ENCODE data around the gene ENO1.

The ENO1 gene

DNA sequence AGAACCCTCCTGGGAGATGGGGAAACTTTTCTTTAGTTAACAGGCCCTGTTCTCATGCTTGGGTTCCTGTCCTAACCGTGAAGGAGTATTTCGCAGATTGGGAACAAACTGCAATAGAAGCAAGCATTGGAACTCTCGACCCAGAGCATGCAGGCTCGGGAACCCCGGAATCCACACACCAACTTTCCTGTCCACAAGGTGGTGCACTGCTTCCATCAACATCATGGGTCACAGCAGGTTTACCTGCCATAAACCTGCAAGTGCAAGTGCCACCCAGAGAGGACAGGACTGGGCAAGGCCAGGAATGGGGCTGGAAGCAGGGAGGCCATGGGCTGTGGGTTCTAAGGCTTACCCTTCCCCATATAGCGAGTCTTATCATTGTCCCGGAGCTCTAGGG, 6.9 kb downstream of the ENO1 start:
- Histone ChIP-seq H2BK12ac (ENCODE audit: low read length) (no peak overlapping the region), H2AK5ac (ENCODE audit: low read depth, low read length) (no peak overlapping the region), H2BK15ac (ENCODE audit: low read length) (no peak overlapping the region), H3K9ac (ENCODE audit: low read depth, low read length, poor library complexity) (no peak overlapping the region), H3K4me1 (ENCODE audit: control insufficient read depth in 2 of 2, insufficient read depth in 1 of 2, low read depth in 1 of 2, low read length in 2 of 2) (peaks cover 7 to 12% of the 10 kb centered on the region in 2 donors), H3K79me1 (ENCODE audit: low read depth, low read length) (peaks cover 13% of the 10 kb centered on the region), H3K23ac (ENCODE audit: low read depth, low read length, poor library complexity) (no peak overlapping the region), H4K91ac (ENCODE audit: low read depth, low read length, poor library complexity) (no peak overlapping the region), H2BK120ac (ENCODE audit: low read depth, low read length) (no peak overlapping the region), H3K18ac (ENCODE audit: low read length) (no peak overlapping the region), H3K4ac (ENCODE audit: low read length) (no peak overlapping the region), H3K4me2 (ENCODE audit: insufficient read depth, low read length, poor library complexity, severe bottlenecking) (no peak overlapping the region), H3K14ac (ENCODE audit: low read length) (no peak overlapping the region), H4K8ac (ENCODE audit: low read depth, low read length) (no peak overlapping the region), H2BK5ac (ENCODE audit: low read length) (no peak overlapping the region), H3K9me3 (replicated peaks in 1 of 2; ENCODE audit: control insufficient read depth in 2 of 2, insufficient read depth in 1 of 2, low read depth in 1 of 2, low read length in 2 of 2) (no peaks in the 10 kb centered on the region), H3K27ac (replicated peaks; ENCODE audit: low read length) (no peak overlapping the region), H2AFZ (ENCODE audit: low read length) (no peak overlapping the region), H3K4me3 (ENCODE audit: low read length in 2 of 2) (no peak overlapping the region), H3K27me3 (ENCODE audit: control insufficient read depth in 3 of 3, insufficient read depth in 3 of 3, low read depth in 1 of 3, low read length in 3 of 3) (no peaks in the 10 kb centered on the region), H3K36me3 (replicated peaks in 1 of 2; ENCODE audit: control insufficient read depth in 2 of 2, insufficient read depth in 2 of 2, low read length in 2 of 2) (peaks cover 61 to 100% of the 10 kb centered on the region in 2 donors)
- WGBS, 2 donors (ENCODE audit: extremely low coverage in 2 of 2, insufficient read length in 2 of 2, insufficient replicate concordance in 1 of 2), result no CpG with 5 or more reads among the region's 7 CpGs
- no peak for DNase-seq (ENCODE audit: low spot score)

DNA sequence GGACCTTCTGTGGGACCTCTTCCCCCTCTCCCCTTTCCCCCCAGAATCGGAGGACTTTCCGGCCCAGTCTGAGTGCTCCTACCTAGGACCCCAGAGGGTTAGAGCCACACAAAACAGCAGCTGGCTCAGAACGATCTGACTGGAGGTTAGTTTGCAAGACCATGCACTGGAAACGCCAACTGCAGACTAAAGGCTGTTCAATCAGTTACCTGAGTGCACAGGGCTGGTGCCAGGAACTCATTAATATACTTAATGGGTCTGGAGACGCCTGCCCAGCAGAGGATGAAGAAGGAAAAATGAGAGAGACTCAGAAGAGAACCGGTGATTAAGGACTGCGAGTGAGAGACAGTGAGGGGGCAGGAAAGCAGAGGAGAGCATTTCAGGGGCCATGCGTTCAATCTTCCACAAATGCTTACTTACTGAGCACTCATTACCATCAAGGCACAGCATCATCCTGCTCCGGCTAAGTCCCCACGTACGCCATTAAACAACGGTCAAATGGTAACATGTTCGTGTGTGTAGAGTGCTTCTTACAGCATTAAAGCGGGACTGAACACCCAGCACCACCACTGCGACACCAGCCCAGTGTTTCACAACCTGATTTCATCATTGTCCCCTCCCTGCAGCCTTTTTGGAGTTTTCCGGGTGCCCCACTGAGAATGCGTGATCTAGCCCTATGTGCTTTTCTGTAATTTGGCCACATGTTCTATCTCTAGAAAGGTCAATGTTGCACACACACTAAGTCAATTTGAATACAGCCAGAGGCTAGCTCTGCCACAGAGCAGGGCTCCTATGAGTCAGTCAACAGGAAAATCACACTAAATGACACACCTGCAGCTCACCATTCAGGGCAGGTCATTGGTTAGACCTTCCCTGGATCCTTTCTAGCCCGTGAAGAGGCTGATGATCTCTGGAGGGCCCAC, 7.6 kb downstream of the ENO1 start:
- H3K9me3 ChIP-seq (replicated peaks in 1 of 2; ENCODE audit: control insufficient read depth in 2 of 2, insufficient read depth in 1 of 2, low read depth in 1 of 2, low read length in 2 of 2), result no peaks in the 10 kb centered on the region
- no peak overlapping the region for H2AFZ ChIP-seq (ENCODE audit: low read length)
- H2BK15ac ChIP-seq (ENCODE audit: low read length), result no peak overlapping the region
- H4K8ac ChIP-seq (ENCODE audit: low read depth, low read length), result no peak overlapping the region
- peaks cover 7 to 12% of the 10 kb centered on the region in 2 donors for H3K4me1 ChIP-seq (ENCODE audit: control insufficient read depth in 2 of 2, insufficient read depth in 1 of 2, low read depth in 1 of 2, low read length in 2 of 2)
- no peak overlapping the region for H2AK5ac ChIP-seq (ENCODE audit: low read depth, low read length)
- no peak for DNase-seq (ENCODE audit: low spot score)
- H3K18ac ChIP-seq (ENCODE audit: low read length), result no peak overlapping the region
- no peak overlapping the region for H3K4me3 ChIP-seq (ENCODE audit: low read length in 2 of 2)
- no peak overlapping the region for H3K4ac ChIP-seq (ENCODE audit: low read length)
- H4K91ac ChIP-seq (ENCODE audit: low read depth, low read length, poor library complexity), result no peak overlapping the region
- H2BK5ac ChIP-seq (ENCODE audit: low read length), result no peak overlapping the region
- no peak overlapping the region for H3K9ac ChIP-seq (ENCODE audit: low read depth, low read length, poor library complexity)
- H2BK120ac ChIP-seq (ENCODE audit: low read depth, low read length), result no peak overlapping the region
- H3K79me1 ChIP-seq (ENCODE audit: low read depth, low read length), result peaks cover 13% of the 10 kb centered on the region
- no CpG with 5 or more reads among the region's 18 CpGs for WGBS, 2 donors (ENCODE audit: extremely low coverage in 2 of 2, insufficient read length in 2 of 2, insufficient replicate concordance in 1 of 2)
- H3K14ac ChIP-seq (ENCODE audit: low read length), result no peak overlapping the region
- no peaks in the 10 kb centered on the region for H3K27me3 ChIP-seq (ENCODE audit: control insufficient read depth in 3 of 3, insufficient read depth in 3 of 3, low read depth in 1 of 3, low read length in 3 of 3)
- H3K27ac ChIP-seq (replicated peaks; ENCODE audit: low read length), result no peak overlapping the region
- H3K4me2 ChIP-seq (ENCODE audit: insufficient read depth, low read length, poor library complexity, severe bottlenecking), result no peak overlapping the region
- peaks cover 65 to 100% of the 10 kb centered on the region in 2 donors for H3K36me3 ChIP-seq (replicated peaks in 1 of 2; ENCODE audit: control insufficient read depth in 2 of 2, insufficient read depth in 2 of 2, low read length in 2 of 2)
- no peak overlapping the region for H3K23ac ChIP-seq (ENCODE audit: low read depth, low read length, poor library complexity)
- H2BK12ac ChIP-seq (ENCODE audit: low read length), result no peak overlapping the region

DNA sequence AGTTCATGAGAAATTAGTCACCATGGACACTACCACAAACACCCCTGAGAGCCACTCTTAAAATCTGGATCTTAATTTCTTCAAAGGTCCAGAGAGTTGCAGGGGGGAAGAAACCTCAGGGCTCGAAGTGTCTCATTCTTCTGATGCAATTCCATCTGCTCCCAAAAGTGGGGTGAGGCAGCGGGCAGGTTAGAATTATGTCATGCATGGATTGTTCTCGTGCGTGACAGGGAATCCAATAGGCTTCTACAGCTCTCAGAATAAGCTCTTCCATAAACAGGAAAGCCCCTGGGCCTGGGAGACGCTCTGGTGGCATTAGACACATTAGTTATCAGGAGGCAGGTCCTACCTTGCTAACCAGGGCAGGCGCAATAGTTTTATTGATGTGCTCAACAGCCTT, 8.4 kb downstream of the ENO1 start:
- Histone ChIP-seq H3K27ac (replicated peaks; ENCODE audit: low read length) (no peak overlapping the region), H2BK120ac (ENCODE audit: low read depth, low read length) (no peak overlapping the region), H3K23ac (ENCODE audit: low read depth, low read length, poor library complexity) (no peak overlapping the region), H3K4me3 (ENCODE audit: low read length in 2 of 2) (no peak overlapping the region), H2BK12ac (ENCODE audit: low read length) (no peak overlapping the region), H2AFZ (ENCODE audit: low read length) (no peak overlapping the region), H3K36me3 (replicated peaks in 1 of 2; ENCODE audit: control insufficient read depth in 2 of 2, insufficient read depth in 2 of 2, low read length in 2 of 2) (peaks cover 73 to 100% of the 10 kb centered on the region in 2 donors), H2BK15ac (ENCODE audit: low read length) (no peak overlapping the region), H4K91ac (ENCODE audit: low read depth, low read length, poor library complexity) (no peak overlapping the region), H4K8ac (ENCODE audit: low read depth, low read length) (no peak overlapping the region), H2AK5ac (ENCODE audit: low read depth, low read length) (no peak overlapping the region), H2BK5ac (ENCODE audit: low read length) (no peak overlapping the region), H3K27me3 (ENCODE audit: control insufficient read depth in 3 of 3, insufficient read depth in 3 of 3, low read depth in 1 of 3, low read length in 3 of 3) (no peaks in the 10 kb centered on the region), H3K9me3 (replicated peaks in 1 of 2; ENCODE audit: control insufficient read depth in 2 of 2, insufficient read depth in 1 of 2, low read depth in 1 of 2, low read length in 2 of 2) (no peaks in the 10 kb centered on the region), H3K18ac (ENCODE audit: low read length) (no peak overlapping the region), H3K79me1 (ENCODE audit: low read depth, low read length) (peaks cover 15% of the 10 kb centered on the region), H3K4me1 (ENCODE audit: control insufficient read depth in 2 of 2, insufficient read depth in 1 of 2, low read depth in 1 of 2, low read length in 2 of 2) (peaks cover 7% of the 10 kb centered on the region in 2 donors), H3K9ac (ENCODE audit: low read depth, low read length, poor library complexity) (no peak overlapping the region), H3K14ac (ENCODE audit: low read length) (no peak overlapping the region), H3K4ac (ENCODE audit: low read length) (no peak overlapping the region), H3K4me2 (ENCODE audit: insufficient read depth, low read length, poor library complexity, severe bottlenecking) (no peak overlapping the region)
- DNase-seq (ENCODE audit: low spot score), result no peak
- WGBS, 2 donors (ENCODE audit: extremely low coverage in 2 of 2, insufficient read length in 2 of 2, insufficient replicate concordance in 1 of 2), result no CpG with 5 or more reads among the region's 6 CpGs

DNA sequence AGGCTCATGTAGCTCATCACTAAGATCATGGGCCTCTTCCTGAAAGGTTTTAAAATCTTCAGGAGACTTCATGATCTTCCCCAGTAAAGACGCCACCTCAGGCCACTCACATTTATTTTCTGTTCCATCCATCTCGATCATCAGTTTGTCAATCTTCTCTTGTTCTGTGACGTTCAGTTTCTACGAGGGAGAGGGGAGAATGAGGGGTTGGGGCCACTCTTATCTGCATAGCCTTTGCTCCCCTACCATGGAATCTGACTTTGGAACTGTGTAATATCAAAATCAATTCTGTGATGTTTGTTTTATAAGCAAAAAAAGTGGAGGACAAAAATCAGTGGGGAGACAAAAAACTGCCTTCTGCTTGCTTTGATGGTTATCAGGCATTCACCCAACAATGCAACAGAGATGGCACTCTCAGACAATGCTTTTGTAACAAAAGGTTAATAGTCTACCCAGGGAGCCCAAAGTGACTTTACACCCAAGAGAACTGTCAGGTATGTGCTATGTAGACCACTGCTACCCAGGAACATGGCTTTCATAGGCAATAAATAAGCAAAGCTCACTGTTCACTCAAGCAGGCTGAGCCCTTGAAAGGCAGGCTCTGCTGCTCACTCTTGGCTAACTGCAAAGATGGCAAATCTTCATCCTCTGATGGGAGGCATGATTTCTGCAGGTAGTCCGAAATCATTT, 10.5 kb downstream of the ENO1 start:
- H3K18ac ChIP-seq (ENCODE audit: low read length), result no peak overlapping the region
- no peak overlapping the region for H2AFZ ChIP-seq (ENCODE audit: low read length)
- no peak overlapping the region for H2BK5ac ChIP-seq (ENCODE audit: low read length)
- no peak overlapping the region for H3K4ac ChIP-seq (ENCODE audit: low read length)
- no peak overlapping the region for H3K27ac ChIP-seq (replicated peaks; ENCODE audit: low read length)
- peaks cover 15% of the 10 kb centered on the region for H3K79me1 ChIP-seq (ENCODE audit: low read depth, low read length)
- peaks cover 0 to 6% of the 10 kb centered on the region in 2 donors for H3K4me1 ChIP-seq (ENCODE audit: control insufficient read depth in 2 of 2, insufficient read depth in 1 of 2, low read depth in 1 of 2, low read length in 2 of 2)
- no peak overlapping the region for H2BK120ac ChIP-seq (ENCODE audit: low read depth, low read length)
- no peak for DNase-seq (ENCODE audit: low spot score)
- H3K4me3 ChIP-seq (ENCODE audit: low read length in 2 of 2), result no peak overlapping the region
- H2BK12ac ChIP-seq (ENCODE audit: low read length), result no peak overlapping the region
- no peaks in the 10 kb centered on the region for H3K27me3 ChIP-seq (ENCODE audit: control insufficient read depth in 3 of 3, insufficient read depth in 3 of 3, low read depth in 1 of 3, low read length in 3 of 3)
- H4K8ac ChIP-seq (ENCODE audit: low read depth, low read length), result no peak overlapping the region
- no peak overlapping the region for H3K4me2 ChIP-seq (ENCODE audit: insufficient read depth, low read length, poor library complexity, severe bottlenecking)
- H2AK5ac ChIP-seq (ENCODE audit: low read depth, low read length), result no peak overlapping the region
- no peak overlapping the region for H3K23ac ChIP-seq (ENCODE audit: low read depth, low read length, poor library complexity)
- H3K9me3 ChIP-seq (replicated peaks in 1 of 2; ENCODE audit: control insufficient read depth in 2 of 2, insufficient read depth in 1 of 2, low read depth in 1 of 2, low read length in 2 of 2), result no peaks in the 10 kb centered on the region
- H3K14ac ChIP-seq (ENCODE audit: low read length), result no peak overlapping the region
- H3K9ac ChIP-seq (ENCODE audit: low read depth, low read length, poor library complexity), result no peak overlapping the region
- H2BK15ac ChIP-seq (ENCODE audit: low read length), result no peak overlapping the region
- WGBS, 2 donors (ENCODE audit: extremely low coverage in 2 of 2, insufficient read length in 2 of 2, insufficient replicate concordance in 1 of 2), result no CpG with 5 or more reads among the region's 5 CpGs
- peaks cover 79 to 100% of the 10 kb centered on the region in 2 donors for H3K36me3 ChIP-seq (replicated peaks in 1 of 2; ENCODE audit: control insufficient read depth in 2 of 2, insufficient read depth in 2 of 2, low read length in 2 of 2)
- H4K91ac ChIP-seq (ENCODE audit: low read depth, low read length, poor library complexity), result no peak overlapping the region
